K562 (cell line): ENCODE measurements around the gene GLRX2. TPM values are rescaled to one million over a fixed set of nuclear protein-coding genes. Genes with fewer than 3 reads are reported as not detected.

Source experiments
- ATAC-seq: fragments of 200-7000 bp; cut with Tn5 transposase; 3 replicates; pipeline ENCODE4 v1.9.1; 2020; ENCODE audit warnings: moderate library complexity
- BruUV-seq: library from RNA; stranded (reverse); fragments of 400-500 nt; replicated peaks from 2 replicates; lab custom pipeline; 2021; lab: Mats Ljungman, UMichigan
- CTCF ChIA-PET: fragments of 300-600 bp; formaldehyde crosslinking; extraction: SDS; loops from one replicate; lab custom pipeline; 2021; ENCODE audit warnings: low intra/inter-chr PET ratio; lab: Yijun Ruan, JAX
- POLR2A ChIA-PET: fragments of 300-600, 350-650 bp; sonication (Branson Sonifier 250); formaldehyde crosslinking; extraction: SDS; loops from one replicate; lab custom pipeline; 2021; ENCODE audit warnings: antibody characterized with exemption, inconsistent platforms; lab: Yijun Ruan, JAX
- DNase-seq, 4 experiments: peaks; one replicate each; pipeline versions ENCODE4 v3.0.0 to v3.0.0-alpha.2; 2011 to 2018; ENCODE audit warnings: low spot score in 3 of 4, mixed read lengths in 3 of 4; ENCODE audit errors: extremely low read depth in 1 of 4
- FAIRE-seq: peaks from 2 replicates; lab custom pipeline; 2011; peaks lifted over from hg19 to GRCh38; lab: Jason Lieb, UNC
- H2AFZ ChIP-seq: 2 replicates; pipeline ENCODE4 v1.6.0; 2011; ENCODE audit warnings: low read depth, low read length, control low read depth, inconsistent platforms
- H3K27ac ChIP-seq: fragments of 200-600 bp; 3 replicates; pipeline ENCODE4 v1.8.0; 2011; ENCODE audit warnings: low read depth, mild to moderate bottlenecking, control low read depth, inconsistent platforms, low read length, moderate library complexity, mixed read lengths; ENCODE audit errors: extremely low read depth
- H3K27me3 ChIP-seq, 2 experiments: fragments of 300-600 bp in 1 of 2; 2 replicates in 1 of 2; 3 replicates in 1 of 2; pipeline versions ENCODE4 v1.6.0 to v1.8.0; 2011; ENCODE audit warnings: inconsistent platforms in 2 of 2, low read length in 2 of 2, mild to moderate bottlenecking in 1 of 2, mixed read lengths in 1 of 2, moderate library complexity in 1 of 2; ENCODE audit not compliant: control insufficient read depth in 2 of 2, insufficient read depth in 2 of 2
- H3K36me3 ChIP-seq: fragments of 300-600 bp; 3 replicates; pipeline ENCODE4 v1.8.0; 2011; ENCODE audit warnings: mild to moderate bottlenecking, low read length, inconsistent platforms; ENCODE audit not compliant: control insufficient read depth, insufficient read depth
- H3K4me1 ChIP-seq, 2 experiments: fragments of 200-600 bp in 1 of 2; replicated peaks in 1 of 2; 2 replicates in 1 of 2; 3 replicates in 1 of 2; pipeline versions ENCODE4 v1.5.1 to v1.8.0; 2011; ENCODE audit warnings: inconsistent platforms in 2 of 2, low read length in 2 of 2, mild to moderate bottlenecking in 1 of 2, mixed read lengths in 1 of 2, moderate library complexity in 1 of 2; ENCODE audit not compliant: control insufficient read depth in 2 of 2, insufficient read depth in 2 of 2
- H3K4me2 ChIP-seq: 2 replicates; pipeline ENCODE4 v1.6.1; 2011; ENCODE audit warnings: low read length, control low read depth, inconsistent platforms, mixed read lengths; ENCODE audit not compliant: insufficient read depth
- H3K4me3 ChIP-seq: fragments of 200-600 bp; sonication (generic), shearing (Covaris generic); 2 replicates; pipeline ENCODE4 v1.5.1; 2016; ENCODE audit warnings: control low read depth, inconsistent platforms
- H3K79me2 ChIP-seq: fragments of 200-600 bp; 3 replicates; pipeline ENCODE4 v1.8.0; 2011; ENCODE audit warnings: low read length, inconsistent platforms; ENCODE audit not compliant: control insufficient read depth, insufficient read depth
- H3K9ac ChIP-seq, 2 experiments: 2 replicates each; pipeline versions ENCODE4 v1.6.0 to v1.6.1; 2011; ENCODE audit warnings: low read depth in 2 of 2, low read length in 2 of 2, control low read depth in 1 of 2, inconsistent platforms in 1 of 2, mild to moderate bottlenecking in 1 of 2, mixed read lengths in 1 of 2; ENCODE audit not compliant: insufficient read depth in 1 of 2
- H3K9me1 ChIP-seq: one replicate; pipeline ENCODE4 v1.6.0; 2011; ENCODE audit warnings: inconsistent platforms, mild to moderate bottlenecking, low read length, moderate library complexity; ENCODE audit not compliant: control insufficient read depth, insufficient read depth
- H3K9me3 ChIP-seq: replicated peaks from 2 replicates; pipeline ENCODE4 v1.5.1; 2011; ENCODE audit warnings: low read depth, low read length, inconsistent platforms; ENCODE audit not compliant: control insufficient read depth, insufficient read depth
- H4K20me1 ChIP-seq: replicated peaks from 2 replicates; pipeline ENCODE4 v1.6.1; 2011; ENCODE audit warnings: low read length, inconsistent platforms, mixed read lengths; ENCODE audit not compliant: control insufficient read depth, insufficient read depth
- CSDE1 ChIP-seq, 2 experiments: fragments of 450-650 bp; IDR thresholded peaks; 2 replicates each; pipeline ENCODE4 v1.6.1; 2016; ENCODE audit warnings: mild to moderate bottlenecking in 1 of 2
- FOXK2 ChIP-seq, 2 experiments: fragments of 450-650 bp; IDR thresholded peaks in 1 of 2; conservative IDR thresholded peaks in 1 of 2; 2 replicates each; pipeline ENCODE4 v1.6.1; 2016; ENCODE audit warnings: low read depth in 2 of 2, mild to moderate bottlenecking in 1 of 2
- FOXO4 ChIP-seq: fragments of 450-650 bp; formaldehyde crosslinking; IDR thresholded peaks from 2 replicates; pipeline ENCODE4 v1.4.0; 2020; ENCODE audit warnings: mild to moderate bottlenecking, moderate library complexity
- GABPA ChIP-seq: fragments of 200-800 bp; sonication (Bioruptor generic); conservative IDR thresholded peaks from 2 replicates; pipeline ENCODE4 v1.6.1; 2016; ENCODE audit warnings: low read depth, missing genetic modification characterization, missing compliant biosample characterization
- JUN ChIP-seq, 2 experiments: sonication (generic) in 1 of 2; formaldehyde crosslinking in 1 of 2; IDR thresholded peaks; 2 replicates each; pipeline versions ENCODE4 v1.6.1 to v1.8.0; 2012 to 2022; ENCODE audit warnings: borderline replicate concordance in 2 of 2, mild to moderate bottlenecking in 2 of 2, improper control_type of control experiment in 1 of 2, low read depth in 1 of 2, low read length in 1 of 2, missing genetic modification reagents in 1 of 2
- MNT ChIP-seq, 2 experiments: fragments of 450-650 bp; conservative IDR thresholded peaks; 2 replicates each; pipeline ENCODE4 v1.6.1; 2017; ENCODE audit warnings: mild to moderate bottlenecking in 2 of 2, moderate library complexity in 2 of 2
- RCOR1 ChIP-seq, 2 experiments: IDR thresholded peaks; 2 replicates each; pipeline ENCODE4 v1.6.1; 2012; ENCODE audit warnings: low read depth in 2 of 2, low read length in 2 of 2, borderline replicate concordance in 1 of 2, improper control_type of control experiment in 1 of 2
- SMARCE1 ChIP-seq: fragments of 450-650 bp; IDR thresholded peaks from 2 replicates; pipeline ENCODE4 v1.7.1; 2016; ENCODE audit warnings: mild to moderate bottlenecking
- SNRNP70 ChIP-seq: fragments of 200-400 bp; formaldehyde crosslinking; optimal IDR thresholded peaks from 2 replicates; pipeline ENCODE3; 2017; ENCODE audit warnings: low read depth, low read length
- TAF1 ChIP-seq: IDR thresholded peaks from 2 replicates; pipeline ENCODE4 v1.6.1; 2011; ENCODE audit warnings: mild to moderate bottlenecking, low read length, moderate library complexity; ENCODE audit not compliant: insufficient read depth, control insufficient read depth, severe bottlenecking; ENCODE audit errors: extremely low read depth
- TFAP4 ChIP-seq: sonication (generic); formaldehyde crosslinking; IDR thresholded peaks from 2 replicates; pipeline ENCODE4 v1.8.0; 2022; ENCODE audit warnings: missing genetic modification reagents, mild to moderate bottlenecking, moderate library complexity, borderline replicate concordance
- ZNF280A ChIP-seq: fragments of 450-650 bp; IDR thresholded peaks from 2 replicates; pipeline ENCODE4 v1.6.1; 2018; ENCODE audit warnings: mild to moderate bottlenecking, low read depth; ENCODE audit not compliant: partially characterized antibody
- WGBS: fragments of 100-300 bp; shearing (Covaris generic); methylation state at CpG from one replicate; pipeline ENCODE4 v1.1.6; 2016; ENCODE audit warnings: low coverage, mixed read lengths; ENCODE audit not compliant: insufficient coverage; ENCODE audit errors: missing lambda C conversion rate; 5-methylcytosine and 5-hydroxymethylcytosine counted together
- in situ Hi-C: fragments of 300-500 bp; cut with MboI; formaldehyde crosslinking; loops from 4 replicates; pipeline ENCODE4 v1.15.0; 2018; ENCODE audit warnings: inconsistent platforms, mixed read lengths
- intact Hi-C: fragments of 100-400 bp; cut with micrococcal nuclease; formaldehyde crosslinking; loops from 2 replicates; pipeline ENCODE4 v1.14.2; 2022
- polyA plus RNA-seq, 8 experiments: library from polyadenylated mRNA; depleted of rRNA in 4 of 8; stranded (reverse) in 5 of 8; unstranded in 3 of 8; fragments of >200 nt; fragmentation: Nextera tagmentation in 2 of 8; fragmentation: Illumina TruSeq in 1 of 8; extraction: Ambion mirVana in 2 of 8; extraction: Trizol in 1 of 8; gene quantifications; 2 replicates each; pipeline versions ENCODE4 v1.2.1 to v1.2.3, GENCODE V29; 2011 to 2014; ENCODE audit warnings: inconsistent platforms in 1 of 8, missing spikeins in 1 of 8
- total RNA-seq, 7 experiments: library from RNA; depleted of rRNA in 6 of 7; stranded (reverse); fragments of >200 nt in 6 of 7; fragmentation: Illumina TruSeq in 2 of 7; extraction: Trizol in 2 of 7; gene quantifications; 2 replicates each; pipeline versions ENCODE4 v1.2.1 to v1.2.3, GENCODE V29; 2011 to 2021; ENCODE audit warnings: low replicate concordance in 1 of 7

Gene GLRX2
- total and polyA plus RNA-seq, 9 of the 15 experiments (the other 6 are each of a cell fraction or from before 2014, with no cell fraction given) = 13.3 to 82.6 (median 55.1) TPM

- H3K4me1 ChIP-seq = peaks cover 22 to 35% of the 10 kb centered on the region in 2 experiments
- ChIA-PET POLR2A (interaction anchor here (0.7 to 2.1 kb wide), 7 partner anchors 8 to 238 kb away, joined by 3 to 12 read pairs (median 4); partner anchors contain the start of genes CDC73, GLRX2, RO60 and UCHL5), CTCF (no interaction called here)
- peak overlapping the region; percentile 58 for H3K27ac ChIP-seq
- BruUV-seq = no TSS peak
- ATAC-seq (peak; percentile 68), FAIRE-seq (peak; percentile 70), DNase-seq (peak in 3 of 4 experiments; percentile 23 to 77 (median 53))
- no peaks in the 10 kb centered on the region for H3K9me1 ChIP-seq
- H3K4me3 ChIP-seq = peak overlapping the region; percentile 32
- intact Hi-C loops (loop anchor here (1.0 to 2.0 kb wide), 3 partner anchors 8 to 1745 kb away; partner anchors contain the start of gene GLRX2), in situ Hi-C loops (no loop called here)
- H3K4me2 ChIP-seq = peak overlapping the region; percentile 81
- no peaks in the 10 kb centered on the region for H3K27me3 ChIP-seq
- peak overlapping the region; percentile 92 for H2AFZ ChIP-seq
- H4K20me1 ChIP-seq = no peaks in the 10 kb centered on the region
- H3K9ac ChIP-seq = peak overlapping the region; percentile 78 to 81
- WGBS = 2% methylated on average over 9 of the region's 9 CpGs
- H3K36me3 ChIP-seq = no peaks in the 10 kb centered on the region
- peaks cover 28% of the 10 kb centered on the region for H3K79me2 ChIP-seq
- H3K9me3 ChIP-seq = no peaks in the 10 kb centered on the region
- TF ChIP-seq MNT (conservative IDR thresholded peaks at IDR 0.05) (peak in 1 of 2 experiments; percentile 30; a peak in 1 of 4 replicates), RCOR1 (IDR thresholded peaks at IDR 0.05; ENCODE audit: borderline replicate concordance in 1 of 2, low read depth in 2 of 2, low read length in 2 of 2) (peak in 1 of 2 experiments; percentile 10; a peak in 1 of 4 replicates), SNRNP70 (no peak), GABPA (tag) (0 out of 2 replicates have a peak, but pooled peaks have one; percentile 13), SMARCE1 (peak; percentile 14; the same call in 1 of the 2 replicates), FOXK2 (conservative IDR thresholded peaks at IDR 0.05 in 1 of 2, IDR thresholded peaks at IDR 0.05 in 1 of 2; ENCODE audit: low read depth in 2 of 2) (peak; percentile 19 to 29; a peak in 1 of 4 replicates), ZNF280A (no peak), TAF1 (peak; percentile 28), FOXO4 (CRISPR knock-in tag) (no peak), CSDE1 (IDR thresholded peaks at IDR 0.05) (no peak), TFAP4 (no peak; the same call in 1 of the 2 replicates), JUN (IDR thresholded peaks at IDR 0.05; ENCODE audit: borderline replicate concordance, low read depth, low read length) (no peak), JUN (CRISPR knock-in tag; IDR thresholded peaks at IDR 0.05; ENCODE audit: borderline replicate concordance) (no peak)
Observed at GRCh38 chr1:193113258-193113991, 8.2 kb upstream of the GLRX2 start.
